SK-N-MC (cell line): ENCODE measurements around the gene DMXL2.

Source experiments
- EZH2 ChIP-seq: fragments of 200-600 bp; sonication (generic); IDR thresholded peaks from one replicate; pipeline ENCODE4 v1.6.1; 2017; ENCODE audit warnings: antibody characterized with exemption
- FOXP2 ChIP-seq: optimal IDR thresholded peaks from 2 replicates; pipeline ENCODE3; 2011; ENCODE audit warnings: mild to moderate bottlenecking, moderate library complexity; ENCODE audit not compliant: insufficient read depth; ENCODE audit errors: extremely low read length, control extremely low read depth
- POLR2AphosphoS5 ChIP-seq: IDR thresholded peaks from 2 replicates; pipeline ENCODE4 v1.6.1; 2012; ENCODE audit warnings: mild to moderate bottlenecking, low read depth, low read length, borderline replicate concordance

DNA sequence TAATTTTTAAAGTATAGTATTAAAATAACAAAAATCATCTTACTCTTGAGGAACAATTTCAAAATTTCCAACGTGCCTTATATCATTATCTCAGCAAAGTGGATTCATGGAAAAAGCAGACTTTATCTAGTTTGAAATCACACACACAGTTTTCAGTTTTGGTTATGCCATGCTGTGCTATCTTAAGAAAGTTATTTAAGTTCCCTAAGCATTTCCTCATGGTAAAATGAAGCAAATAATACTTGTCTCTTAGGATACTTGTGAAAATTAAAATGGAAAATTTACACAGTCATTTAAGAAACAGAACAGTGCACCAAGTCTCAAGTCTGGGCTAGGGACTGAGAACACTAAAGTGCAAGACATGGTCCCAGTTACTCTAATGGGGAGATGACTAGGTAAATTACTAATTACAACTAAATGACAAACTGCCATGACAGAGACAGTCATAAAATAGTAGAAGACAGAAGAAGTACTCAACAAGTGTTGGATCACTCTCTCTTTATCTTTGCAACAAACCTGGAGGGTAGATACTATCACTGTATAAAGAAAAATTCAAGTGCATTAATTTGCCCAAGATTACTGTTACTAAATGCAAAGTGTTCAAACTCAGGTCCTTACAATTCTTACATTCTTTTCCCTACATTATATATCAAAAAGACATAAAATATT, 44.8 kb downstream of the DMXL2 start:
- TF ChIP-seq POLR2AphosphoS5 (no peak), EZH2 (no peak), FOXP2 (no peak)
